Gastrocnemius medialis (tissue), 4 donors: ENCODE measurements around the gene CHIC2.

Experiments used
- CTCF ChIP-seq, 5 experiments: fragments of 450-650 bp in 3 of 5; fragments of 200-600 bp in 2 of 5; sonication (generic) in 2 of 5; IDR thresholded peaks in 4 of 5; conservative IDR thresholded peaks in 1 of 5; 1 replicate in 4 of 5; 2 replicates in 1 of 5; pipeline ENCODE4 v1.5.1; 2016 to 2019; ENCODE audit warnings: antibody characterized with exemption in 5 of 5, mild to moderate bottlenecking in 3 of 5, moderate library complexity in 3 of 5
- POLR2A ChIP-seq, 2 donors: fragments of 450-650 bp; IDR thresholded peaks; one replicate each; pipeline ENCODE4 v1.6.1; 2017; ENCODE audit warnings: antibody characterized with exemption in 2 of 2, mild to moderate bottlenecking in 2 of 2, moderate library complexity in 2 of 2

GRCh38 chr4:54107951-54108748 is 43.7 kb upstream of the CHIC2 start:
- no peak for TF ChIP-seq CTCF (IDR thresholded peaks at IDR 0.05 in 4 of 5, conservative IDR thresholded peaks at IDR 0.05 in 1 of 5)
- no peak for TF ChIP-seq POLR2A (IDR thresholded peaks at IDR 0.05)
